ENCODE data around the gene INTS6.

INTS6 gene

GRCh38 chr13:51349016-51349415 lies 103.8 kb downstream of the INTS6 start:
- H4K20me1 ChIP-seq (ENCODE audit: insufficient read depth, low read length): no peaks in the 10 kb centered on the region
- H3K9ac ChIP-seq (ENCODE audit: low read length): no peak overlapping the region
- H3K36me3 ChIP-seq (replicated peaks; ENCODE audit: insufficient read depth, low read length): no peaks in the 10 kb centered on the region
- no peaks in the 10 kb centered on the region for H3K27me3 ChIP-seq (replicated peaks; ENCODE audit: insufficient read depth, low read length)
- H3K9me2 ChIP-seq (replicated peaks; ENCODE audit: insufficient read depth, low read length): no peaks in the 10 kb centered on the region
- no peaks in the 10 kb centered on the region for H3K4me1 ChIP-seq (ENCODE audit: low read length)
- TF ChIP-seq CTCF (IDR thresholded peaks at IDR 0.05; ENCODE audit: low read length) (no peak), EZH2 (optimal IDR thresholded peaks at IDR 0.05; ENCODE audit: low read depth, low read length) (no peak), EZH2phosphoT487 (IDR thresholded peaks at IDR 0.05; ENCODE audit: low read length) (no peak)
- H3K27ac ChIP-seq (ENCODE audit: low read length): no peak overlapping the region
- H3K79me2 ChIP-seq (ENCODE audit: low read length): no peaks in the 10 kb centered on the region
- no peaks in the 10 kb centered on the region for H3K9me3 ChIP-seq (replicated peaks; ENCODE audit: insufficient read depth, low read length)
- H3F3A ChIP-seq (ENCODE audit: insufficient read depth, low read length): no peaks in the 10 kb centered on the region
- no peak overlapping the region for H3K4me3 ChIP-seq (ENCODE audit: low read length)
- no peak for DNase-seq
- H2AFZ ChIP-seq (ENCODE audit: low read length): no peak overlapping the region
- no peak overlapping the region for H3K4me2 ChIP-seq (ENCODE audit: low read depth, low read length)

GRCh38 chr13:51348069-51348967 lies 104.5 kb downstream of the INTS6 start:
- no peak for DNase-seq

GRCh38 chr13:51347099-51347498 lies 105.7 kb downstream of the INTS6 start:
- Histone ChIP-seq H3F3A (ENCODE audit: insufficient read depth, low read length) (no peaks in the 10 kb centered on the region), H3K4me1 (ENCODE audit: low read length) (no peaks in the 10 kb centered on the region), H4K20me1 (ENCODE audit: insufficient read depth, low read length) (no peaks in the 10 kb centered on the region), H3K4me2 (ENCODE audit: low read depth, low read length) (no peak overlapping the region), H3K27me3 (replicated peaks; ENCODE audit: insufficient read depth, low read length) (no peaks in the 10 kb centered on the region), H3K79me2 (ENCODE audit: low read length) (no peaks in the 10 kb centered on the region), H3K27ac (ENCODE audit: low read length) (no peak overlapping the region), H3K9me3 (replicated peaks; ENCODE audit: insufficient read depth, low read length) (no peaks in the 10 kb centered on the region), H3K9me2 (replicated peaks; ENCODE audit: insufficient read depth, low read length) (no peaks in the 10 kb centered on the region), H3K4me3 (ENCODE audit: low read length) (no peak overlapping the region), H2AFZ (ENCODE audit: low read length) (no peak overlapping the region), H3K9ac (ENCODE audit: low read length) (no peak overlapping the region), H3K36me3 (replicated peaks; ENCODE audit: insufficient read depth, low read length) (no peaks in the 10 kb centered on the region)
- TF ChIP-seq EZH2 (optimal IDR thresholded peaks at IDR 0.05; ENCODE audit: low read depth, low read length): no peak
- TF ChIP-seq EZH2phosphoT487 (IDR thresholded peaks at IDR 0.05; ENCODE audit: low read length): no peak
- TF ChIP-seq CTCF (IDR thresholded peaks at IDR 0.05; ENCODE audit: low read length): no peak
- no peak for DNase-seq

More at GRCh38 chr13:51348069-51348967, 104.5 kb downstream of the INTS6 start:
- H3K9me3 ChIP-seq (replicated peaks; ENCODE audit: insufficient read depth, low read length): no peaks in the 10 kb centered on the region
- no peaks in the 10 kb centered on the region for H3K4me1 ChIP-seq (ENCODE audit: low read length)
- H2AFZ ChIP-seq (ENCODE audit: low read length): no peak overlapping the region
- no peaks in the 10 kb centered on the region for H3F3A ChIP-seq (ENCODE audit: insufficient read depth, low read length)
- H3K9ac ChIP-seq (ENCODE audit: low read length): no peak overlapping the region
- H3K4me2 ChIP-seq (ENCODE audit: low read depth, low read length): no peak overlapping the region
- H3K79me2 ChIP-seq (ENCODE audit: low read length): no peaks in the 10 kb centered on the region
- no peak overlapping the region for H3K4me3 ChIP-seq (ENCODE audit: low read length)
- H3K36me3 ChIP-seq (replicated peaks; ENCODE audit: insufficient read depth, low read length): no peaks in the 10 kb centered on the region
- H4K20me1 ChIP-seq (ENCODE audit: insufficient read depth, low read length): no peaks in the 10 kb centered on the region
- H3K27me3 ChIP-seq (replicated peaks; ENCODE audit: insufficient read depth, low read length): no peaks in the 10 kb centered on the region
- H3K27ac ChIP-seq (ENCODE audit: low read length): no peak overlapping the region
- no peaks in the 10 kb centered on the region for H3K9me2 ChIP-seq (replicated peaks; ENCODE audit: insufficient read depth, low read length)
- TF ChIP-seq EZH2 (optimal IDR thresholded peaks at IDR 0.05; ENCODE audit: low read depth, low read length) (no peak), EZH2phosphoT487 (IDR thresholded peaks at IDR 0.05; ENCODE audit: low read length) (no peak)

- DNase-seq: no peak
- no peak for TF ChIP-seq CTCF (IDR thresholded peaks at IDR 0.05; ENCODE audit: low read length)
- no peak for TF ChIP-seq EZH2 (optimal IDR thresholded peaks at IDR 0.05; ENCODE audit: low read depth, low read length)
- no peak for TF ChIP-seq EZH2phosphoT487 (IDR thresholded peaks at IDR 0.05; ENCODE audit: low read length)
- Histone ChIP-seq H3K27me3 (replicated peaks; ENCODE audit: insufficient read depth, low read length) (no peaks in the 10 kb centered on the region), H3K27ac (ENCODE audit: low read length) (no peak overlapping the region), H2AFZ (ENCODE audit: low read length) (no peak overlapping the region), H3F3A (ENCODE audit: insufficient read depth, low read length) (no peaks in the 10 kb centered on the region), H3K79me2 (ENCODE audit: low read length) (no peaks in the 10 kb centered on the region), H3K9ac (ENCODE audit: low read length) (no peak overlapping the region), H3K36me3 (replicated peaks; ENCODE audit: insufficient read depth, low read length) (no peaks in the 10 kb centered on the region), H3K9me3 (replicated peaks; ENCODE audit: insufficient read depth, low read length) (no peaks in the 10 kb centered on the region), H3K4me2 (ENCODE audit: low read depth, low read length) (no peak overlapping the region), H3K9me2 (replicated peaks; ENCODE audit: insufficient read depth, low read length) (no peaks in the 10 kb centered on the region), H3K4me1 (ENCODE audit: low read length) (no peaks in the 10 kb centered on the region), H3K4me3 (ENCODE audit: low read length) (no peak overlapping the region), H4K20me1 (ENCODE audit: insufficient read depth, low read length) (no peaks in the 10 kb centered on the region)
These were observed 106.4 kb downstream of the INTS6 start for GRCh38 chr13:51346397-51346796.
